Fibroblast of gingiva (primary cell): Measurements from ENCODE around the gene PLCH1.
A peak's percentile ranks its signal among the peaks of the same experiment; 100 is the strongest.
"Not testable (repeated sequence)": the region's sequence is repeated elsewhere in the genome, so short reads cannot be mapped to it uniquely, and the experiment has no call there.

Source experiments
- DNase-seq: peaks from one replicate; pipeline ENCODE4 v3.0.0-alpha.2; 2011; ENCODE audit warnings: low read depth

PLCH1 gene

GRCh38 chr3:155416500-155417118, 328.3 kb downstream of the PLCH1 start:
- peak; percentile 33 for DNase-seq

DNA sequence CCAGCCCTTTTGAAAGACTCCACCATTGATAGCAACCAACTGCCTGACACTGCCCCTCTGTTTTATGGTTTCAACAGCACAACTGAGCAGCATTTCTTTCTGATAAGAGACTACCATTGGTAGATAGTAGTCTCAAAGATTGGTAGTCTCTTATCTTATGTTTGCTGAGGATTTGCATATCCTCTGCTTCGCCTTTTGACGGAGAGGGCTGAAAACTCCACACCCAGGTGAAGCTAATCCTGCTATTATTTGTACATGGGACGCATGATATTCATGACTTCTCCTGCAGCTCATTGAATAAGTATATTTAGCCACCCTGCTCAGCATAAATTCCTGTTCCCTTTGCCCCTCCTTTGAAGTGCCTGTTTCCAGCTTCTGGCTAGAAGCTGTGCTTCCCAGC, 332.0 kb downstream of the PLCH1 start:
- DNase-seq = no peak

DNA sequence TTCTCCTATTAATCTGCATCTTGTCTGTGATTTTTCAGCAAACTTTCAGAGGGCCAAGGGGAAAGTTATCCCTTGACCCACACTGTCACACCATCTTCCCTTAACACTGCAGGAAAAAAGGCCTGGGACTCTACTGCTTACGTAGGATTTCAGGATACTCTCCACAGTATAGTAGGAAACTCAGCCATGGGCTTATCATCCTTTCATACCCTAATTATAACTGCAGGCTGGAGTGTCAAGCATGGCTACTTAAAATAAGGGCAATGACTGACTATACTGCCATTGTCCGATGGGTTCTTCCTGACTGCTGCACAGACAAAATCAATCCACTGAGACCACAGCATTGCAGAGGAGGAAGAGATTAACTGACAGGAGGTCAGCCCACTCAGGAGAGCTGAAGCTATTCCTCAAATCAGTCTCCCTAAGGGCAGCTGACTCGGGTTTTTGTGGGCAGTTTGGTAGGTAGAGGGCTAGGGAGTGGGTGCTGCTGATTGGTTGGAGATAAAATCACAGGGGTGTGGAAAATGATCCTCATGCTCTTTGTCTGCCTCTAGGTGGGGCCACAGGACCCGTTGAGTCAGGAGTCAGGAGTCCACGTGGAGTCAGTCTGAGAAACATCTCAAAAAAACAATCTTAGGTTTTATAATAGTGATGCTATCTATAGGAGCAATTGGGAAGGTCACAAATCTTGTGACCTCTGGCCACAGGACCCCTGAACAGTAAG, 333.2 kb downstream of the PLCH1 start:
- DNase-seq = no peak

GRCh38 chr3:155409336-155409735, 335.5 kb downstream of the PLCH1 start:
- DNase-seq = no peak

- peak; percentile 16 for DNase-seq
Measured at GRCh38 chr3:155407971-155408370, 336.9 kb downstream of the PLCH1 start.

DNA sequence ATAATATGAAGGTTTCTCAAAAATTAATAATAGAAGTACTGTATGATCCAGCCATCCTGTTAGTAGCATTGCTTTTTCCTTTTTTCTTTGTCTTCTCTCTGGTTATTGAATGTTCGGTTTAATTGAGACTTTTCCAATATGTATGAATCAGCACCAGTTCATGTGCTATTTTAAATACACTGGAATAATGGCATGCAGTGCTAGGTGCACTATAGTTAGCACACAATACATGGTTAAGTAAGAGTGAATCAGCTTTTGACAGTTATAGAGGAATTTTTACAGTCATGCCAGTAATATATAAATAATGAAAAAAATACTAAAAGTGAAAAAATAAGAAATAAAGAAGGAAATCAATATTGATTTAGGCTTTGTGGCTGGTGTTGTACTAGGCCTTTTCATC, 337.5 kb downstream of the PLCH1 start:
- no peak for DNase-seq

- no peak for DNase-seq
Measured at GRCh38 chr3:155404486-155404885, 340.4 kb downstream of the PLCH1 start.

- no peak for DNase-seq
Measured at GRCh38 chr3:155402656-155403055, 342.2 kb downstream of the PLCH1 start.

DNA sequence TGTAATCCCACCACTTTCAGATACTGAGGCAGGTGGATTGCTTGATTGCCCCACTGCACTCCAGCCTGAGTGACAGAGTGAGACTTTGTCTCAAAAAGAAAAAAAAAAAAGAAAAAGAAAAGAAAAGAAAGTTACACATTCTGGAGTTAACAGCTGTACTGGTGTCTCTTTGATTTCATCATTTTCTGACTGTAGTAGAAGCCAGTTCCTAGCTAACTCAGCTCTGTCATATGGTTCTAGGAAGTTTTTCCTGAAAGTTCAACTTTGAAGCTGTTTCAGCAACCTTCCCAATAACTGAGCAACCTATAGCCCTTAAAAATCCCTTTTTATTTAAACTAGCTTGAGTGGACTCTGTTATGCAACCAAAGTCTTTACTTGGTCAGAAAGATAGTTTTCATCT, 346.8 kb downstream of the PLCH1 start:
- DNase-seq = no peak

DNA sequence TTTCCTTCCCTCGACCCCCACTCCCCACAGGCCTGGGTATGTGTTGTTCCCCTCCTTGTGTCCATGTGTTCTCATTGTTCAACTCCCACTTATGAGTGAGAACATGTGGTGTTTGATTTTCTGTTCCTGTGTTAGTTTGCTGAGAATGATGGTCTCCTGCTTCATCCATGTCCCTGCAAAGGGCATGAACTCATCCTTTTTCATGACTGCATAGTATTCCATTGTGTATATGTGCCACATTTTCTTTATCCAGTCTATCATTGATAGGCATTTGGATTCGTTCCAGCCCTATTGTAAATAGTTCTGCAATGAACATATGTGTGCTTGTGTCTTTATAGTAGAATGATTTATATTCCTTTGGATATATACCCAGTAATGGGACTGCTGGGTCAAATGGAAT, 350.0 kb downstream of the PLCH1 start:
- not testable (repeated sequence) for DNase-seq

- DNase-seq = no peak
Measured at GRCh38 chr3:155394240-155394639, 350.6 kb downstream of the PLCH1 start.

DNA sequence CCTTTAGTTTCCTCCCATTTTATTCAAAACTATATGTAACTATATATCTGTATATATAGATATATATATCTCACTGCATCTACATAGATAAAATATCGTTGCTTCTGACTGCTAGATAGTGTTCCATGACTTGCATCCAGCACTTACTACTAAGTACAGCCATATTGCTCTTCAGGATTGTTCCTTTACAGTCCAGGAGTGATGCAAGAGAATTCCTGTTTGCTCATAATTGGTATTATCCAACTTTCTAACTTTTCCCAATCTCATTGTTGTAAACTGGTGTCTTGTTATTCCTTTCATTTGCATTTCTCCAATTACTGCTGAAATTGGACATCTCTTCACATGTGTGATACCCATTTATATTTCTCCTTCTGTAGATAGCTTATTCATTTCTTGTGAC, 351.6 kb downstream of the PLCH1 start:
- DNase-seq = peak; percentile 15

DNA sequence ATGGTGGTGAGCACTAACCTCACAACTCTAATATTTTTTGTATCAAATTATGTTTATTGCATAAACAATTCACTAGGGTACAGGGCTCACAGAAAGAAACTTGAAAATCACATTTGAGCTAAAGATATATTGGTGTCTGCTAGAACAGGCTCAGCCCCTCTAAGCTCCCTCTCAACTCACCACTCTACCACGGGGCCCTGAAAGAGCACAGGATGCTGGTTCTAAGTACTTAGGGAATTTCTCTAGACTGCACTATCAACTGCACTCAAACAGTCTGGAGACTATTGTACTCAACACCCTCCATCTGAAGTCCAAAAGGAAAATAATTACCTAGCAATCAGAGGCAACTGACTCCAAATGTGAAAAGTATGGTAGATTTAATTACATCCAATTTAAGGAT, 352.7 kb downstream of the PLCH1 start:
- DNase-seq = no peak

DNA sequence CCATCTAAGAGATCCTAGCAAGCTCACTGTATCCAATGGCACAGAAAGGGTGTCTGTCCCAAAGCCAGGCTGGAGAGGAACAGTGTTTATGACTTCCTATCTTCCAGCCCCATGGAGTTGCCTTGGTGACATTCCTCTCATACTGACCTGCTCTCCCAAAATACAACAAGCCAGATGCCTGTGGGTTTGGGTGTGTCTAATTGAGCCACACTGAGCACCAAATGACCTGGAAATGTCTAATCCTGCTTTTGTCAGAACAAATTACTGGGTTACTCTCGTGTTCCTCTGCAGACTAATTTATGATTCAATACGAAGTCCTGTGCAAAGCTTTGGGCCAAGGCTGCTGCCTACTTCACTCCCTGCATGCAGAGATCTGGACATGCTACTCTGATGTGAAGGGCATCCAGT, 353.3 kb downstream of the PLCH1 start:
- peak; percentile 93 for DNase-seq

DNA sequence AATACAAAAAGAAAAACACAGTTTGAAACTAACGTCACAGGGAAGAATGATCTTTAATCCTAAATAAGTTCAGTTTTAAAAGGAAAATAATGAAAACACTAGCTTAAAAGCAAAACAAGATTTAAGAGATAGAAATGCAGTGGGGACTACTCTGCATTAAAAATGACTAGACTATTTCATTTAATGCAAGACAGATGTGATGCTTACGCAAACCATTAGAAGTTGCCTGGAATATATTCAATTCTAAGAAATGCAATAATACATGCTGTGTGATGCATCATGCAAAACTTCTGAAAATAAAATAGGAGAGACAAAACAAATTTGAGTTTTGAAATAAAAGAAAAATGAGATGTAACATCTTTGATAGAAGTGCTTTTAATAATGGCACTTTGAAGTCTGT, 353.8 kb downstream of the PLCH1 start:
- peak; percentile 89 for DNase-seq

GRCh38 chr3:155390351-155390750, 354.5 kb downstream of the PLCH1 start:
- DNase-seq = peak; percentile 76

- no peak for DNase-seq
Measured at GRCh38 chr3:155388417-155388816, 356.5 kb downstream of the PLCH1 start.

DNA sequence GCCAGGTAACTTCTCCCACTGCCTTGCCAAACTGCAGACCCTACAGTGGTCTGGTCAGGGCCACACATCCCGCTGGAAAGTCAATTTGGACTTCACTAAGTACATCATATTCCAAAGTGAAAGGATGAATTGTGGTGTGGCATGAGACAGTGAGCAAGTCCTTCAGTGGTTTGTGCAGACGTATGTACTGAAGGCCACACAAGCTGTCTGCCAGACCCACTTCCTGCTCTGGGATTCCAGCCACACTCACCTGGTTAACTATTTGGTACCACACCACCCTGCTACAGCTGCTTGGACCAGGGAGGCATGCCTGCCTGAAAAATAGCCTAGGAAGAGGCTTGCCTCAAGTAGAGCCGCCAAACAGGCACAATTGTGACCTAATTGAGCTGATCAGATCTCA, 357.3 kb downstream of the PLCH1 start:
- no peak for DNase-seq

GRCh38 chr3:155386919-155387318, 358.0 kb downstream of the PLCH1 start:
- no peak for DNase-seq

GRCh38 chr3:155385896-155386625, 358.8 kb downstream of the PLCH1 start:
- peak; percentile 12 for DNase-seq

- DNase-seq = peak; percentile 66
Measured at GRCh38 chr3:155382396-155383042, 362.4 kb downstream of the PLCH1 start.

GRCh38 chr3:155377847-155378246, 367.0 kb downstream of the PLCH1 start:
- no peak for DNase-seq

- DNase-seq = no peak
Measured at GRCh38 chr3:155377071-155377470, 367.8 kb downstream of the PLCH1 start.
